GM19351 (cell line): ENCODE results near the gene GRP.

ENCODE experiments used
- ATAC-seq: cut with Tn5 transposase; IDR thresholded peaks from one replicate; pipeline ENCODE4 v1.9.1; 2021; ENCODE audit warnings: mild to moderate bottlenecking, moderate library complexity; ENCODE audit not compliant: unreplicated experiment

GRP gene

GRCh38 chr18:59266886-59267502, 47.0 kb downstream of the GRP start:
- ATAC-seq, result no peak

- no peak for ATAC-seq
Observed at GRCh38 chr18:59267503-59268126, 47.7 kb downstream of the GRP start.

- no peak for ATAC-seq
Observed at GRCh38 chr18:59268127-59268720, 48.3 kb downstream of the GRP start.

- peak; percentile 63 for ATAC-seq
Observed at GRCh38 chr18:59268721-59269562, 49.0 kb downstream of the GRP start.

DNA sequence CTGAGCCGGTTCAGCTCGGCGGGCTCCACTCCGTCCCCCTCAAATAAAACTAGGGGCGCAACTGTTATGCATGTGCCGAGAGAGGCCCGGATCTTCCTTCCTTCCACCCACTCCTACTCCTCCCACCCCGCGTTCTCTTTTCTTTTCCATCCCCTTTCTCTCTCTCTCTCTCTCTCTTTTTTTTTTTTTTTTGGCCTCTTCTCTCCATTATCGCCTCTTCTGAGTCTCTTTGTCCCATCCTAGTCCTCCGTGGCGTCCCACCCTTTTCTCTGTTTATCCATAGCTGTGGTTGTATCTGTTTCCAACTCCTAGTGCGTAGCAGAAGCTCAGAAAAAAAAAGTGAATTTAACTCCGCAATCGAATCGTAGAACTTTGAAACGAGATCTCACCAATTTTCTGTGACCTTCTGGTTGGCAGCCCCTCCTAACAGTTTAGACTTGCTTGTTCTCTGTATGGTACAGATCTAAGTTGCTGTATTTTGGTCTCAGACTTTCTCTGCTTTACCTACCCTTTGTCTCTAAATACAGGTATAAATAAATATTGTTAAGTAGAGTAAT, 49.7 kb downstream of the GRP start:
- no peak for ATAC-seq

- no peak for ATAC-seq
Observed at GRCh38 chr18:59270689-59271257, 50.8 kb downstream of the GRP start.

DNA sequence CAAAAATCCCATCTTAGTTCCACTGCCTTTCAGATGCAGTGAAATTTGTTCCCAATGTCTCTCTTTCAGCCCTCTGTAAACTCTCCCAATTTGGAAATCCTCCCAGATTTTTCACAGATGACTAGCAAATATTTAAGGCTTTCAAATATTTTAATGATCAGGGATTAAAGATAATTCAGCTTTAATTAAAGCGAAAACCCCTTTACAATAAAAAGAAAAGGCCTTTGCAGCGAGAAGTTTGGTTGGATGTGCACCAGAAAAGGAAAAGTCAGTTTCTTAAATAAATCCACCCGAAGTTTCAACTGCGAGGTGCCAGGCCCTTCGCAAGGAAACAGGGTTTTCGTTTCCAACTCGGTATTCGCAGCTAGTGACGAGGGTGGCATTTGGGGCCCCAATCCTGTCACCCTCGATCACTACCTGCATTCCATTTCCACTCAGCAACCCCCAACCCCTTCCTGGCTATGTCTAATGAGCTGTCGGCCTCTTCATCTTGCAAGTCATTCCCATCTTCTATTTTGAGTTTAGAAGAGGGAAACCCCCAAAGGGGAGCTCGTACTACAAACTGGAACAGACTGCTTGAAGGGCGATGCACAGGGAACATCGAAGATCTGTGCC, 51.8 kb downstream of the GRP start:
- ATAC-seq, result no peak

GRCh38 chr18:59272221-59272888, 52.4 kb downstream of the GRP start:
- ATAC-seq, result no peak

GRCh38 chr18:59272891-59273758, 53.2 kb downstream of the GRP start, which contains the start of gene RAX:
Gene RAX, minus strand, starts transcription at chr18:59273454. Its CDS starts 248 bp downstream, at chr18:59273206.
- ATAC-seq, result no peak

- no peak for ATAC-seq
Observed at GRCh38 chr18:59273759-59274532, 54.0 kb downstream of the GRP start.

- no peak for ATAC-seq
Observed at GRCh38 chr18:59274533-59274928, 54.6 kb downstream of the GRP start.

DNA sequence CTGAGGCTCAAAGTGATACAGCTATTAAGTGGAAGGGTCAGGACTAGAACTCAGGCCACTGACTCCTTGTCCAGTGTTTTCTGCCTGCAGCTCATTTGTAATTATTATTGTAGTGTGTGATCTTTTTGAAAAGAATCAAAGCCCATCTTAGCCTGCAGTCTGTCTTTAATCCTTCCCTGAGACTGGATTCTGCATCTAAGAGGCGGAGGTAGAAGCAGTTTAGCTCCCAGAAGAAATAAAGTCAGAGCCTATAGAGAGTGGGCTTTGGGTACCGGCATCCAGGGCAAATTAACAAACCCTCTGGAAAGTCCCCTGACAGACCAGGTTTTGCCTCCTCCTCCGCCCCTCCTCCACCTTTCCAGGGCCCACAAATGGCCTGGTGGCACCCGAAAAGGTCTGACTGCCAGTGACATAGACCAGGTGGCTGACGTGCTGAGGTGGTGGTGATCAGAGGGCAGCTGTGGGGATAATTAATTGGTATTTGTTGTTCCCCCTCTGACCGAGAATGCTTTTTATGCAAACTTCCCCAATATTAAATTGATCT, 55.5 kb downstream of the GRP start:
- no peak for ATAC-seq

- ATAC-seq, result no peak
Observed at GRCh38 chr18:59276047-59276446, 56.1 kb downstream of the GRP start.

GRCh38 chr18:59278793-59279192, 58.8 kb downstream of the GRP start:
- no peak for ATAC-seq

GRCh38 chr18:59279193-59279592, 59.2 kb downstream of the GRP start:
- ATAC-seq, result no peak

DNA sequence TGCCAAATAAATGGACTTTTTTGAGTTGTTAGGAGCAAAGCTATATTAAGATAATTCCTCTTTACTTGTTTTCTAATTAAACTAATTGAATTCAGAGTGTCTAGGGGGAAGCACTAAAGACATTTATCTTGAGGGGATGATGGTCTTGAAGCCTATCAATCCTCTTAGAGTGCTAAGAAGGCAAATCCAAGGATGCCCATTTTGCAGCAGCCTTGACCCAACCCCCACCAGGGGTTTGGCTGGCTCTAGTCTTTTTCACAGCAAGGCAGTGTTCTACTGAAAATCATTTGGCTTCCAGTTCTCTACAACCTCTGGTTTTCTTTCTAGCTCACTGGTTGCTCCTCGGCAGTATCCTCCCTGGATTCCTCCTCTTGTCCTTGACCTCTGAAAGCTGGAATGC, 59.8 kb downstream of the GRP start:
- no peak for ATAC-seq
